Measurements from ENCODE around the gene SLC39A7. TPM values are rescaled to one million over a fixed set of nuclear protein-coding genes. Genes with fewer than 3 reads are reported as not detected.
A peak's percentile ranks its signal among the peaks of the same experiment; 100 is the strongest.
"Not testable (repeated sequence)": the region's sequence is repeated elsewhere in the genome, so short reads cannot be mapped to it uniquely, and the experiment has no call there.

Gene SLC39A7
- total RNA-seq, 1 donor from 2014 or later = 225 TPM

GRCh38 chr6:33217681-33218080 lies 17.0 kb downstream of the SLC39A7 start:
- peaks cover 18% of the 10 kb centered on the region for H3K27me3 Mint-ChIP-seq (ENCODE audit: low read depth)

GRCh38 chr6:33226503-33227120 lies 25.9 kb downstream of the SLC39A7 start:
- peaks cover 46% of the 10 kb centered on the region for H3K27me3 Mint-ChIP-seq (ENCODE audit: low read depth)
- not testable (repeated sequence) for H3K4me1 Mint-ChIP-seq (ENCODE audit: low read depth); H3K9me3 Mint-ChIP-seq (ENCODE audit: low read depth); DNase-seq (ENCODE audit: low spot score); H3K4me3 Mint-ChIP-seq (ENCODE audit: unreplicated experiment); H3K27ac Mint-ChIP-seq (ENCODE audit: unreplicated experiment); H3K36me3 Mint-ChIP-seq (ENCODE audit: low read depth)

More at GRCh38 chr6:33217681-33218080, 17.0 kb downstream of the SLC39A7 start:
- H3K4me1 Mint-ChIP-seq (ENCODE audit: low read depth) = peaks cover 16% of the 10 kb centered on the region
- H3K9me3 Mint-ChIP-seq (ENCODE audit: low read depth) = no peaks in the 10 kb centered on the region
- no peak overlapping the region for H3K4me3 Mint-ChIP-seq (ENCODE audit: unreplicated experiment)
- H3K36me3 Mint-ChIP-seq (ENCODE audit: low read depth) = no peaks in the 10 kb centered on the region
- no peak overlapping the region for H3K27ac Mint-ChIP-seq (ENCODE audit: unreplicated experiment)
- no peak for DNase-seq (ENCODE audit: low spot score)
- TF ChIP-seq CTCF (IDR thresholded peaks at IDR 0.05) = no peak

- Mint-ChIP-seq H3K4me3 (ENCODE audit: unreplicated experiment) (no peak overlapping the region), H3K4me1 (ENCODE audit: low read depth) (peaks cover 10% of the 10 kb centered on the region), H3K9me3 (ENCODE audit: low read depth) (no peaks in the 10 kb centered on the region), H3K36me3 (ENCODE audit: low read depth) (no peaks in the 10 kb centered on the region), H3K27me3 (ENCODE audit: low read depth) (peaks cover 35% of the 10 kb centered on the region), H3K27ac (ENCODE audit: unreplicated experiment) (peak overlapping the region; percentile 79)
- no peak for DNase-seq (ENCODE audit: low spot score)
- no peak for TF ChIP-seq CTCF (IDR thresholded peaks at IDR 0.05)
Measured at GRCh38 chr6:33235221-33235634, 34.6 kb downstream of the SLC39A7 start.

GRCh38 chr6:33236328-33236727 lies 35.7 kb downstream of the SLC39A7 start:
- peaks cover 10% of the 10 kb centered on the region for H3K4me1 Mint-ChIP-seq (ENCODE audit: low read depth)
- H3K27ac Mint-ChIP-seq (ENCODE audit: unreplicated experiment) = no peak overlapping the region
- DNase-seq (ENCODE audit: low spot score) = no peak
- no peaks in the 10 kb centered on the region for H3K9me3 Mint-ChIP-seq (ENCODE audit: low read depth)
- H3K4me3 Mint-ChIP-seq (ENCODE audit: unreplicated experiment) = no peak overlapping the region
- peaks cover 37% of the 10 kb centered on the region for H3K27me3 Mint-ChIP-seq (ENCODE audit: low read depth)
- H3K36me3 Mint-ChIP-seq (ENCODE audit: low read depth) = no peaks in the 10 kb centered on the region
- TF ChIP-seq CTCF (IDR thresholded peaks at IDR 0.05) = no peak

- H3K9me3 Mint-ChIP-seq (ENCODE audit: low read depth) = no peaks in the 10 kb centered on the region
Measured at GRCh38 chr6:33236852-33237251, 36.2 kb downstream of the SLC39A7 start.

More at GRCh38 chr6:33236852-33237251, 36.2 kb downstream of the SLC39A7 start:
- peaks cover 35% of the 10 kb centered on the region for H3K27me3 Mint-ChIP-seq (ENCODE audit: low read depth)
- no peak overlapping the region for H3K4me3 Mint-ChIP-seq (ENCODE audit: unreplicated experiment)
- H3K27ac Mint-ChIP-seq (ENCODE audit: unreplicated experiment) = no peak overlapping the region
- no peak for TF ChIP-seq CTCF (IDR thresholded peaks at IDR 0.05)
- peaks cover 10% of the 10 kb centered on the region for H3K4me1 Mint-ChIP-seq (ENCODE audit: low read depth)
- no peak for DNase-seq (ENCODE audit: low spot score)
- H3K36me3 Mint-ChIP-seq (ENCODE audit: low read depth) = no peaks in the 10 kb centered on the region

All from chondrocyte (in vitro differentiated cells).